Measurements from ENCODE around the gene ENTPD6.
A peak's percentile ranks its signal among the peaks of the same experiment; 100 is the strongest.

ENTPD6 gene

DNA sequence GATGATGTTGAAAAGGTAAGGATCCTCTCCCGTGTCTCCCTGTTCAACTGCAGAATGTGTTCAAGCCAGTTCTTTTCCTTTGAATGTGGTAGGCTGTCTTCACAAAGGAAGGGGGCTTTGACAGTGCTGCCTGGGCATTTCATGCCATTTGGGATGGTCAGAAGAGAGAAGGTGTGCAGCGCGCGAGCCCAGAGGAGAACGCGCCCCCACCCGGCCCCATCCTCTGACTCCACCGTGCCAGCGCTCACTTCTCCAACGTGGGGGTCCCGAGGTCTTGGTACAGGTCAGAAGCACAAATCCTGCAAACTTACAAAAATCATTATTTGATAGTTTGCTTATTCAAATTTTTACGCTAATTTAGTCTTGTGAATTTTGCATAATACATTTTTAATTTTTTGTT is 14.4 kb downstream of the ENTPD6 start:
- DNase-seq = no peak

DNA sequence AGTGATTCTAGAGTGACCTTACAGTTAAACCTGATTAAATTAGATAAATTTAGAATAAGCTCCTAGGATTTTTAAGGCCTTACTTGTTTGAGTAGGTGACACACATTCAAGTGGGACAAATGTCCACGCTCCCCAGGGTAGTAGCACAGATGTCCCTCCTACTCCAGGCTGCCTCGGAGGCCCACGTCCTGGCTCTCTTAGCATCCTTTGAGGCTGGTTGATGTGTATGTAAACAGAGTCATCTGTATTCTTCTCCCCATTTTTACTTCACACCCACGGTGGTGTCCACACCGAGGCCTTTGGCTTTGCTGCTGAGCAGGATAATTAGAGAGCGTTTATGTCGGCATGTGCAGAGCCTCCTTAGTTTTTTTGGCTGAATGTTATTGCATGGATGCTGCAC is 15.8 kb downstream of the ENTPD6 start:
- no peak for DNase-seq

DNA sequence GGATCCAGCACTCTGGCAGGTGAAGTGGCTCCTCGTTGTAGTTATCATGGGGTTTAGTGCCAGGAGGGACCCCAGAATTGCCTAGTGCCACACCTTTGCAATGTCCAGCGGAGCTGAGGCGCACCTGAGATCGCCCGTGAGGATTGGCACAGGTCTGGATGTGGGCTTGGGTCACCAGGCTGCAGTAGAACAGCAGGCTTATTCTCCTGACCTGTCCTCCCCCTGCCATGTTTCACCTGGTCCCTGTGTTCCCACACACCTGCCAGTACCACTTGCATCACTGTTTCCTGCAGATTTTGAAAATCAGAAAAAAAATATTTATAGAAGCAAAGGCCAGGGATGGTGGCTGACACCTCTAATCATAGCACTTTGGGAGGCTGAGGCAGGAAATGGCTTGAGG is 16.7 kb downstream of the ENTPD6 start:
- DNase-seq = no peak

DNA sequence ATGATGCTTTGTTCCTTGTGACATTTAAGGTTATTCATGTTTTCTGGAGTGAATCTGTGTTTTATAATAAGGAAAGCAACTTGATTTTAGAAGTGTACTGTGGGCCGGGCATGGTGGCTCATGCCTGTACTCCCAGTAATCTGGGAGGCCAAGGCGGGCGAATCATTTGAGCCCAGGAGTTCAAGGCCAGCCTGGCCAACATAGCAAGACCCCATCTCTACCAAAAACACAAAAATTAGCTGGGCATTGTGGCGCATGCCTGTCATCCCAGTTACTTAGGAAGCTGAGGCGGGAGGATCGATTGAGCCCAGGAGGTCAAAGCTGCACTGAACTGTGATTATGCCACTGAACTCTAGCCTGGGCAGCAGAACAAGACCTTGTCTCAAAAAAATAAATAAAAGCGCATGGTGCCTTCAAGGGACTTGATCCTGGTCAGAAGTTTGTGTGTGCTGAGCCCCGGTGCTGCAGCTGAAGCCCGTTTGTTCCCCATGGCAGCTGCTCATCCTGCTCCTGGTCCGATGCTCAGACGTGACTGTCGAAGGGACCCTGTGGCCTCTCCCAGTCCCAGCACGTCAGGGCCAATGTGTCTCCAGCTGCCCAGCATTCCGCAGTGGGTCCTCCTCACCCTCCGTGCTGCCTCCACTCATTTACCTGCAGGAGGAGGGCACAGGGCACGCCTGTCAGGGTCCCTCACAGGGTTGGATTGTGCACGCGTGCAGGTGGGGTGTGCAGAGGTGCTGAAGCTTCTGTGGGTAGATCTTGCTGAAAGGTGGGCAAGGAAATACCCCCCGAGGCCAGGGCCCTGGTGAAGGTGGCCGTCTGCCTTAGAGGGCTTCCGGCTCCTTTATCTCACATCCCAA is 18.3 kb downstream of the ENTPD6 start:
- DNase-seq = no peak

DNA sequence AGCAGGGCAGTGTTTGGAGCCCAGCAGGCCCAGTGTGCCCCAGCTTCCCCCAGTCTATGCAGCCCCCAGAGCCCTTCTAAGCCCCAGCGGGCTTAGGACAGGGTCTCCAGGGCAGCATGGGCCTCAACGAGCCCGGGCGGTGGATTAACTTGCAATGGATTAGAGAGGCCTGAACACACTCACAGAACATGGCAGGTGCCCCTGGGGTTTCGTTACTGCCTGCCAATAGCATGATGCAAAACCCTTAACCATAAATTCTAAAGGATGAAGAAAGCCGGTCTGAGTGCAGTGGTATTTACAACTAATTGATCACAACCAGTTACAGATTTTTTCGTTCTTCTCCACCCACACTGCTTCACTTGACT is 18.9 kb downstream of the ENTPD6 start:
- DNase-seq = no peak

DNA sequence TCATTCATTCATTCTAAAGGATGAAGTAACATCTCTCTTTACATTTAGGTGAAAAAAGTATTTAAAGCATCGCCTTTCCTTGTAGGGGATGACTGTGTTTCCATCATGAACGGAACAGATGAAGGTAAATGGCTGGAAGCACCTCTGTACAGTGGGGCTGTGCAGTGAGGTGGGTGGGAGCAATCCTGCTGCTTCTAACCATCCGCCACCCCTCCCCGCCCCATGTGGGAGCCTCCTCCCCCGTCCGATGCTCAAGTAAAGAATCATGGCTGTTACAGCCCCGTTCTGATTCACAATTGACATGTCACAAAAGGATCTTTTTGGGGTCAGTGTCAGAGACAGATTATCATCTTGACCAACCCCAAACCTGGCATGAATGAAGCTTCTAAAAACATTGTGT is 19.3 kb downstream of the ENTPD6 start:
- DNase-seq = no peak

DNA sequence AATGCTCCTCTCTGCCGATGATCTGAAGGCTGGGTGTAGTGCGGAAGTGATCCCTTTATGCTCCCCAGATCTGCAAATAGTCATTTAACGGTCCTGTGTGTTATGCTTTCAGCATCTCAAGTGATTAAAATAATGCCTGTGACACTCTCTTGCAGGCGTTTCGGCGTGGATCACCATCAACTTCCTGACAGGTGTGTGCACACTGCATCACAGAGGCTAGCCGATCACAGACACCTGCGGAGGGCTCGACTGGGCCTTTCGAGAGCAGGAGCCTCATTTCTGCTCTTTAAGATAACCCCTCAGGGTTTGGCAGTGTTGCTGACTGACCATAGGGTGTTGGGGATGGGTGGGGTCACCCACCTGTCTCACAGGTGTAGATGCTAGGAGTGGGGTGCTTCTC is 20.0 kb downstream of the ENTPD6 start:
- DNase-seq = no peak

DNA sequence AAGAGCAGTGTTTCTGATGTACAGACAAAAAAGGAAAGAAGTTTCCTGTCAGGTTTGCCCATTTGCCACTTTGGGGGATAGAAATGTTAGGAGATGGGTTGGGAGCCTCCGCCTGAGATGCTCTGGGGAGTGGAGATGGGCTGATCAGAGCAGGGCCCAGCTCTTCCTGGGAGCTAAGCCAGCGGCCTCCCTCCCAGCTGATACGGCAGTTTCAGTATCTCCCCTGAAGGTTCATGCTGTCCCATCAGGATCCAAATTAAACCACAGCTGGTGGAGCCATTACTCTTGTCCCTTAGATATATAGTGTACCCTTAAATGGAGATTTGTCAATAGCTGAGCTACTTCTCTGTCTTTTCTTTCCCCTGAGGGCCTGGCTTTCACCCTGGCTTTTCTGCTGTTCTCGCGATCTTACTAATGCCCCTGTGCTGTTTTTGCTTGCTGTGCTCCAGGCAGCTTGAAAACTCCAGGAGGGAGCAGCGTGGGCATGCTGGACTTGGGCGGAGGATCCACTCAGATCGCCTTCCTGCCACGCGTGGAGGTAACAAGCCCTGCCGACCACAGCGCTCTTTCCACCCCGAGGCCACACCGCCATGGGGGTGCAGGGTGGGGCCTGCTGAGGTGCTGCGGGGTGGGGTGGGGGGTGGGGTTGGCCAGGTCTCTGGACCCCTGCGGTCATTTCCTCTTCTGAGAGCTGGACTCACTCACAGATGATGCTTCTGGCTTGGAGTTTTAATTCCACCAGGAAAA is 20.9 kb downstream of the ENTPD6 start:
- no peak for DNase-seq

DNA sequence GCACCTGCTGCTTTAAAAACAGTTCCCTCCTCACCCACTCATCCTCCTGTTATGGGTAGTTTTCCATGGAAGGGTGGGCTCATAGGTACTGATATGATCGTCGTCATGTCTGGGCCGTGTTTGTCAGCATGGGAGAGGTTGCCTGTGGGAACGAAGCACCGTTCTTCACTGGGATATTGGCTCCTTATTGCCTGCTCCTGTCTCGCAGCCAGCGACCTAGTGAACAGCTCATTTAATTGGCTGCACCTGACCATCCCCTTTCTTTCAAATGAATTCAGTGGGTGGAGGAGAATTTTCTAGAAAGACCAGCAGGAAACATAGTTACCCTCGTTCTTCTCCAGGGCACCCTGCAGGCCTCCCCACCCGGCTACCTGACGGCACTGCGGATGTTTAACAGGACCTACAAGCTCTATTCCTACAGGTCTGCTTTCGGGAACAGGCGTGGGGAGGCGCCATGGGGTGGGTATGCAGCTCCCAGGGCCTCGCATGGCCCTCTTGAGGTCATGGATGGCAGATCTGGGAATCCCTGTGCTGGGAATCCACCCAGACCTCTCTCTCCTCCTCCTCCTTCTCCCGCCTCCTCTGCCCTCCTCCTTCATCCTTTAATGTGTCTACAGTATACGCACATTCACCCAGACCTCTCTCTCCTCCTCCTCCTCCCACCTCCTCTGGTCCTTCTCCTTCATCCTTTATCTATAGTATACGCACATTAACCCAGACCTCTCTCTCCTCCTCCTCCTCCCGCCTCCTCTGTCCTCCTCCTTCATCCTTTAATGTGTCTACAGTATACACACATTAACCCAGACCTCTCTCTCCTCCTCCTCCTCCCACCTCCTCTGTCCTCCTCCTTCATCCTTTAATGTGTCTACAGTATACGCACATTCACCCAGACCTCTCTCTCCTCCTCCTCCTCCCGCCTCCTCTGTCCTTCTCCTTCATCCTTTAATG is 21.9 kb downstream of the ENTPD6 start:
- no peak for DNase-seq

DNA sequence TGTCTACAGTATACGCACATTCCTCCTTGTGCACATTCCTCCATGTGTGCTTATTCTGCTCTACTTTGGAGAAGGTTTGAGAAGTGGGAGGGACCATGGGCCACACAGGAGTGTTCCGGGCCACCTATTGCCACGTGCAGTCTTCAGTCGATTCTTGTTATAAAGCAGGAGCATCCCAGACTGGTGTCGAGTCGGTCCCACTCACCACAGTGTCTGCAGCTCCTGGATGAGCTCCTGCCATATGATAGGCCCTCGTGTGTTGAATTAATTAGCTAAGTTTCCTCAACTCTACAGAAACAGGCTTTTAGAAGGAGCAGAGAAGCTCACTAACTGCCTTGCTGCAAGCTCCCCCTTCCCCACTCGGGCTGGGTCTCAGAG is 22.6 kb downstream of the ENTPD6 start:
- no peak for DNase-seq

DNA sequence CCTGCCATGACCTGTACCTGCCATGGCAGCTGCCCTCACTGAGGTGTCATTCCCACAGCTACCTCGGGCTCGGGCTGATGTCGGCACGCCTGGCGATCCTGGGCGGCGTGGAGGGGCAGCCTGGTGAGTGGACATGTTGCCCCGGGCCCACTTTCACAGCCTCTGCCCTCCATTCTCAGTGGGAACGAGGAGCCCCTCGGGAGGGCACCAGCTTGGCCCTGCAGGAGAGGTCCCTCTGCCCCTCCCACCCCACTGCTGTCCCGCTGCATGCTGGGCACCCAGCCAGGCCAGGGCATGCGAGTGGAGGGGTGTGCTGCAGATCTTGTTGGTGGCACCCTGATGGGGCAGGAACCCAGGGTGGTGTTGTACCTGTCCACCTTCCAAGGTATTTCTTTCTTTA is 23.0 kb downstream of the ENTPD6 start:
- DNase-seq = no peak

DNA sequence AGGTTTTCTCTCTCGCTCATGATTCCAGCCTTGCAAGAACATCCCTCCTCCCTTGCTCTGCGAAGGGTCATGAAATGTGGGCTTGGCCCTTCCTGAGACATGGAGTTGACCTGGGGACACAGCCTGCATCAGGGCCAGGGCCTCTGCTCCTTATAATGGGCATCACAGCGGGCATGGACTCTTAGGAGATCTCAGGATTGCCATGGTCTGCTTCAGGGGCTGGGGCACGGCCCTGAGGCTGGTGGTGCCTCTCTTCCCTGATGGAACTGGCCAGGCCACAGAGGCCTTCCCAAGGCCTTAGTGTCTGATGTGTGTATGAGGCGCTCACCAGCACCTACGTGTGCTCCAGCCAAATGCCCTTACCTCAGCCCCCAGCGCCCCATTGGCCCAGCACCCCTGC is 23.9 kb downstream of the ENTPD6 start:
- DNase-seq = no peak

DNA sequence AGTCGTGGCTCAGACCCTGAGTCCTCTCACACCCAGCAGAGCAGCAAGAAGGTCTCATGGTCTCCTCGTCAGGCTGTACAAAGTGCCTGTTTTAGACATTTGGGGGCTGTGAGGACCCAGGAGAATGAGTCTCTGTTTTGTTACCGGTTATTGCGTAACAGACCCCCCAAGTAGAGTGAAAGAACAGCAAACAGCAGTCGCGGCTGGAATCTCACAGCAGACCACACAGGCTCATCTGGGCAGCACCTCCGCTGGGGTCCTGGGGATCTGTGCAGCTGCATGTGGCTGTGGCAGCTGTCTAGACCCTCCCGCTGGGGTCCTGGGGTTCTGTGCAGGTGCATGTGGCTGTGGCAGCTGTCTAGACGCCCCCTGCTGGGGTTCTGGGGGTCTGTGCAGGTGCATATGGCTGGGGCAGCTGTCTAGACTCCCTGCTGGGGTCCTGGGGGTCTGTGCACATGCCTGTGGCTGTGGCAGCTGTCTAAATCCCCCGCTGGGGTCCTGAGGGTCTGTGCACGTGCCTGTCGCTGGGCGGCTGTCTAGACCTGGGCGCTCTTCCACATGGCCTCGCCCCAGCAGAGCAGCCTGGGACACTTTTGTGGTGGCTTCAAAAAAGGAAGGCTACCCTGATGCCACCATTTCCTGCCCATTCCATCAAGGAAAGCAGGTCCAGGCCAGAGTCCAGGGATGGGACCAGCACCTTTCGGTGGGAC is 24.7 kb downstream of the ENTPD6 start:
- DNase-seq = peak; percentile 11

DNA sequence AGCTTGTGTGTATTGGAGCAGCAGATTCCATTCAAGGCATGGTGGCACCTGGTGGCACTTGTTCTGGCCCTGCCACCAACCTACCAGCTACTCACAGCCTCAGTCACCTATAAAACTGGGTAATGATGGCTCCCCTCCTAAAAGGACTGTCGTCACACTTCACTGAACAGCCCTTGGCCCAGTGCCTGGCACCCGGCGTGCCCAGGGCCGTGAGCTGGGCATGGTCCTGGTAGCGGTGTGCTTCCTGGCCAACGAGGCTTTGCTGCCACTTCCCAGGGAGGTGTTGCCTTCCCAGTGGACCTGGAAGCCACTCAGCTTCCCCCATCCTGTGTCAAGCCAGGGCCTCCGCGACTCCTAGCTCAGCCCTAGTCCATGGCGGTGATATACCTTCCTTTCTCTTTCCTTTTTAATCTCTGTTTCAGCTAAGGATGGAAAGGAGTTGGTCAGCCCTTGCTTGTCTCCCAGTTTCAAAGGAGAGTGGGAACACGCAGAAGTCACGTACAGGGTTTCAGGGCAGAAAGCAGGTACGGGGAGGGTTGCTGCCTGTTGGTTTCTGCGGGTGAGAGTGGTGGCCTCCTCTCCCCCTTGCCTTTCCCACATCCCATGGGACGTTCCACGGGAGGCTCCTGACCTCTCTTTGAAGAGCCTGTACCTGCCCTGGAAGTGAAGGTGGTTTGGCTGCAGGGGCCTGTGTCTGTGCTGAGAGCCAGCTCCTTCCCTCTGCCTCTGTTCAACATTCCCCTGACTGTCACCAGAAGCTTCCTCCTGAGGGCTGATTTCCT is 25.5 kb downstream of the ENTPD6 start:
- DNase-seq = no peak

DNA sequence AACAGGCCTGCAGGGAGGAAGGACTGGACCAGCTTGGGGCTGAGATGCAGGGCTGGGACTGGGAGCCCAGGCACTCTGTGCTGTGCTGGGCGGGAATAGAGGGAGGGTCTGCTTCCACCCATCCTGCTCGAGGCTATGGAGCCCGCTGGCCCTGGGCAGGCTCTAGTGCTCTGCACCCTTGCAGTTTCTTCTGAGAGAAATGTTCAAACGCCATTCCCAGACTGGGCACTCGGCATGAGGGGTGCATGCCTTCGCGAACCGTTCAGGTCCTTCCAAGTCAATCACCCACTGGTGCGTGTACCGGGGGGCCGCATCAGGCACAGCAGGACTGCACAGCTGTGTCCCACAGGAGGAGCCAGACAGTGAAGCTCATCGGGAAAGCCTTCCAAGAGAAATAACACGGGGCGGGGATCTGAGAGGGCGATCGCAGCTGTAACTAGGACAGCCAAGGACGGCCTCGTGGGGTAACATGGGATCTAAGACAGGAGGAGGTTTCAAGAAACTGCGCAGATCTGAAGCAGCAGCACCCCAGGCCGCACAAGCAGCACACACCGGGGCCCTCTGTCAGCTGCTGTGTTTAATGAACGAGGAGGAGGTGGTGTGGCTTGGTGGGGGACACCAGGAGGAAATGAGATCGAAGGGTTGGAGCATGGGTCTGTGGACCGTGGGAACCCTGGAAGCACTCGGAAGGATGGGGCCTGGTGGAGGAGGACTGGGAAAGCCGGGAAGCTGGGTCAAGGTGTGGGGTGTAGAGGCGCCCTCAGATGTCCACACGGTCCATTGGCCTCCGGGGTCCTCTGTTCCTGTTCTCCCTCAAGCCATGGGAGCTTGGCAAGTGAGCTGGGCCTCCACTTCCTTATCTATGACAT is 26.3 kb downstream of the ENTPD6 start:
- DNase-seq = no peak

DNA sequence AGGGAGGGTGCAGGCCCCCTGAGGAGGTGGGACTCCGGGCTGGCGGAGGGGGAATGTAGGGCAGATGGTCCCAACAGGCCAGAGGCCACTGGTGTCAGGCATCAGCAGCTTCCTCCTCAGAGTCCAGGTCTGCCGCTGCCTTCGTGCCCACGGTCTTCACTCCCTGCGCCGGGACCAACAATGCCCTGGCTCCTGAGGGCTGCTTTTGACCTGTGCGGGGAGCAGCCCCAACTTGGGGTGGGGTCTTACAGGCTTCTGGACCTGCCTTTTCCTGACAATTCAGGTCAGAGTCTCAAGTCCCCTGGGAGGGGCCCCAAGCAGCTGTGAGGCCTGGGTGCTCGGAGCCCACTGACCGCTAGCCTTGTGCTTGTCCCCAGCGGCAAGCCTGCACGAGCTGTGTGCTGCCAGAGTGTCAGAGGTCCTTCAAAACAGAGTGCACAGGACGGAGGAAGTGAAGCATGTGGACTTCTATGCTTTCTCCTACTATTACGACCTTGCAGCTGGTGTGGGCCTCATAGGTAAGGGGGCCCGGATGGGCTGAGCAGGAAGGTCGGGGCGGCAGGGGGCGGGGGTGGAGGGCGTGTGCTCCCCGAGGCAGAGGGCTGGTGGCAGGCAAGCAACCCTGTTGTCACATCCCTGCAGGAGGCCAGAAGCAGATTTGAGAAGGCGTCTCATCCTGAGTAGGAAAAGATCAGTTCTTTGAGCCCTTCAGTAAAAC is 27.1 kb downstream of the ENTPD6 start:
- DNase-seq = no peak

DNA sequence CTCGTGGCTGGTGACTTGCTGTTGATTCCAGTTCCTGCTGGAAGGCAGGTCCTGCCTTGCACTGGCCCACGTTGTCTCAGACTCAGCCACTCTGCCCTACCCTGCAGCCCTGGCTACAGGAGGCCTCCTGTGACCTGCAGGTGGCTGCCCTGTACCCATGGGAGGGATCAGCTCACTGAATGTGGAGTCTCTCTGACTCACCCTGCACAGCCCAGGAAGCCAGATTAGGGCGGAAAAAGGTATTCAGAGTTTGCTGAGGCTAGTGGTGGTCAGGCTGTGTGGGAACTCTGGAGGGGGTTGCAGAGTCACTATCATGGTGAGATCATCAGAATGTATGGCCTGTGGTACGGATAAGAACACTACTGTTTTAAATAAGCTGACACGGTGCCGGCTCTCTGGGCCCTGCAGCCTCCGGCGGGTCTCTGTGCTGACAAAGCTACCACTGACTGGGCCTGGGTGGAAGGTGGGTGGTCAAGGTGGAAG is 27.7 kb downstream of the ENTPD6 start:
- DNase-seq = peak; percentile 97

DNA sequence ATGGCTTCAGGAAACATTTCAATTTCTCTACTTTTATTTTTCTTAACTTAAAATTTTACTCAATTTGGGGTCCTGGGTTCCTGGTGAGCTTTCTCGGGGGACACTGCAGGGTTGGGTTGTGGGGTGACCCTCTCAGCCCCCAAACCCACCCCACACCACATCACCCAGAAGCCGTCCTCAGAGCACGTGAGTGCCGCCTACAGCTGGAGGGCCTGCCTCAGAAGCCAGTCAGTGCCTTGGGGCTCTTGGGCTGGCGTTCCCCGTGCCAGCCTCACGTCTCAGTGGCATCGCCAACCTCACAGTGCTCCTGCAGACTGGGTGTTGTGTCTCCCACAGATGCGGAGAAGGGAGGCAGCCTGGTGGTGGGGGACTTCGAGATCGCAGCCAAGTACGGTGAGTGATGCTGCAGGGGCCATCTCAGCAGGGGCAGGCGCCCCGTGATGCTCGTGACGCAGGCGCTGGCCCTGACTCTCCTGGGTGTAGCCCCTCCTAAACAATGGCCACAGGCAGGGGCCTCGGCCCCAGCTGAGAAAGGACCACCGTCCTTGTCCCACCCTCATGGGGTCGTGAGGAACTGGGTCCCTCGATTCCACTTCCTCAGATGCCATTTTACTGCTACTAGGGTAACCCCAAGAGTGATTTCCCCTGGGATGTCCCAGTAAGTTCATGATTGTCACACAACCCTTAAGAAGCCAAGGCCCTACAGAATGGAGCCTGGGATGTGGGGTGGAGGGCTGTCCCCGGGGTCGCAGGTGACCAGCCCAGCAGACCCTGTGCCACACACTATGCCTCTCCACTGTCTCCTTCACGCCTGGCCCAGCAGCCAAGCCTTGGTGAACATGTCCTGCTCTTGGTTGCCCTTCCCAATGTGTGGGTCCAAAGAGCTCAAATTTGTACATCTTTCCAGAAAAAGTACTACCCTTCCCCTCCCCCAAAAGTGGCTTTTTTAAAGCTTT is 28.5 kb downstream of the ENTPD6 start:
- DNase-seq = no peak

DNA sequence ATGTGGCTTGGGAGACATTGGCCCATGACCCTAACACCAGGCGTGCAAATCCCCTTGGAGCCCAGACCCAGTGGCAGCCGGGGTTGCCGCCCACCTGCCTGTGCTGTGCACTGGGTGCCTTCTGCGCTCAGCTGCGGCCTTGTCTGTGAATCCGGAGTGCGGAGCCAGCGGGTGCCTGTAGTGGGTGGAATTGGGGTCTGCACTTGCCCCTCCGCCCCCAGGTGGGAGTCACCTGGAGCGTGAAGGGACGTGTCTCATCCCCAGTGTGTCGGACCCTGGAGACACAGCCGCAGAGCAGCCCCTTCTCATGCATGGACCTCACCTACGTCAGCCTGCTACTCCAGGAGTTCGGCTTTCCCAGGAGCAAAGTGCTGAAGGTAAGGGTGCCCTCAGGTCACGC is 29.4 kb downstream of the ENTPD6 start:
- DNase-seq = no peak
